HepG2 (cell line): ENCODE data around the gene PRKAR1B. TPM values are rescaled to one million over a fixed set of nuclear protein-coding genes. Genes with fewer than 3 reads are reported as not detected.

Experiments used
- ATAC-seq: fragments of 200-7000 bp; cut with Tn5 transposase; 3 replicates; pipeline ENCODE4 v1.9.1; 2020; ENCODE audit warnings: mild to moderate bottlenecking, moderate library complexity
- BruUV-seq: library from RNA; stranded (reverse); fragments of 400-500 nt; replicated peaks from 2 replicates; lab custom pipeline; 2021; lab: Mats Ljungman, UMichigan
- CTCF ChIA-PET: fragments of 300-600 bp; formaldehyde crosslinking; extraction: SDS; loops from one replicate; lab custom pipeline; 2021; ENCODE audit warnings: low total read pairs, inconsistent platforms, low intra/inter-chr PET ratio; lab: Yijun Ruan, JAX
- POLR2A ChIA-PET: fragments of 350-600 bp; sonication (Branson Sonifier 250); formaldehyde crosslinking; loops from one replicate; lab custom pipeline; 2020; ENCODE audit warnings: antibody characterized with exemption, inconsistent platforms; lab: Yijun Ruan, JAX
- DNase-seq: peaks from one replicate; pipeline ENCODE4 v3.0.0-alpha.2; 2015; ENCODE audit warnings: low spot score
- FAIRE-seq: peaks from 3 replicates; lab custom pipeline; 2011; peaks lifted over from hg19 to GRCh38; lab: Jason Lieb, UNC
- H2AFZ ChIP-seq: one replicate; pipeline ENCODE4 v1.6.1; 2011; ENCODE audit warnings: low read length, inconsistent platforms
- H3K27ac ChIP-seq: fragments of 300-600 bp; 3 replicates; pipeline ENCODE4 v1.8.0; 2011; ENCODE audit warnings: mixed run types, mild to moderate bottlenecking, mixed read lengths, low read length, inconsistent platforms; ENCODE audit not compliant: insufficient read depth; ENCODE audit errors: extremely low read length
- H3K27me3 ChIP-seq, 2 experiments: fragments of 200-600 bp in 1 of 2; 2 replicates in 1 of 2; 3 replicates in 1 of 2; pipeline versions ENCODE4 v1.6.0 to v1.8.0; 2011; ENCODE audit warnings: low read length in 2 of 2, mild to moderate bottlenecking in 2 of 2, moderate library complexity in 2 of 2, inconsistent platforms in 1 of 2; ENCODE audit not compliant: insufficient read depth in 2 of 2, control insufficient read depth in 1 of 2
- H3K36me3 ChIP-seq, 2 experiments: fragments of 200-600 bp in 1 of 2; replicated peaks in 1 of 2; 2 replicates in 1 of 2; 3 replicates in 1 of 2; pipeline versions ENCODE4 v1.5.1 to v1.8.0; 2011; ENCODE audit warnings: low read length in 2 of 2, inconsistent platforms in 1 of 2; ENCODE audit not compliant: insufficient read depth in 2 of 2, control insufficient read depth in 1 of 2
- H3K4me1 ChIP-seq: 2 replicates; pipeline ENCODE4 v1.5.1; 2012; ENCODE audit warnings: low read length, inconsistent platforms; ENCODE audit not compliant: insufficient read depth
- H3K4me2 ChIP-seq: 2 replicates; pipeline ENCODE4 v1.6.0; 2011; ENCODE audit warnings: low read depth, low read length, inconsistent platforms
- H3K4me3 ChIP-seq, 3 experiments: fragments of 200-600 bp in 1 of 3; sonication (generic), shearing (Covaris generic) in 1 of 3; replicated peaks in 1 of 3; 2 replicates each; pipeline ENCODE4 v1.5.1; 2011 to 2016; ENCODE audit warnings: low read length in 3 of 3, inconsistent platforms in 2 of 3, low read depth in 2 of 3, mild to moderate bottlenecking in 2 of 3, control low read depth in 1 of 3, mixed read lengths in 1 of 3; ENCODE audit not compliant: insufficient read depth in 1 of 3
- H3K79me2 ChIP-seq: one replicate; pipeline ENCODE4 v1.6.1; 2011; ENCODE audit warnings: low read length, inconsistent platforms; ENCODE audit not compliant: insufficient read depth
- H3K9ac ChIP-seq: 2 replicates; pipeline ENCODE4 v1.6.0; 2011; ENCODE audit warnings: mild to moderate bottlenecking, low read depth, low read length, inconsistent platforms; ENCODE audit not compliant: insufficient read depth
- H3K9me3 ChIP-seq: 2 replicates; pipeline ENCODE4 v1.5.1; 2012; ENCODE audit warnings: mild to moderate bottlenecking, low read length
- H4K20me1 ChIP-seq: 2 replicates; pipeline ENCODE4 v1.6.0; 2011; ENCODE audit warnings: inconsistent platforms, mild to moderate bottlenecking, low read length, moderate library complexity; ENCODE audit not compliant: insufficient read depth
- ADNP ChIP-seq: sonication (generic); formaldehyde crosslinking; IDR thresholded peaks from 2 replicates; pipeline ENCODE4 v1.4.0; 2020; ENCODE audit warnings: missing genetic modification reagents
- ATF7 ChIP-seq, 2 experiments: fragments of 450-650 bp in 1 of 2; sonication (generic) in 1 of 2; formaldehyde crosslinking in 1 of 2; IDR thresholded peaks; 2 replicates each; pipeline versions ENCODE4 v1.4.0 to v1.6.1; 2016 to 2020; ENCODE audit warnings: antibody characterized with exemption in 1 of 2, mild to moderate bottlenecking in 1 of 2, missing genetic modification reagents in 1 of 2
- CENPX ChIP-seq: sonication (generic); formaldehyde crosslinking; IDR thresholded peaks from 2 replicates; pipeline ENCODE4 v1.9.0; 2021; ENCODE audit warnings: mild to moderate bottlenecking, missing genetic modification reagents, moderate library complexity
- KDM1A ChIP-seq: IDR thresholded peaks from 2 replicates; pipeline ENCODE4 v1.6.1; 2016; ENCODE audit warnings: missing compliant biosample characterization
- XRCC5 ChIP-seq: fragments of 200-400 bp; formaldehyde crosslinking; optimal IDR thresholded peaks from 2 replicates; pipeline ENCODE3; 2017; ENCODE audit warnings: mild to moderate bottlenecking, low read length
- ZMYM3 ChIP-seq: sonication (generic); formaldehyde crosslinking; IDR thresholded peaks from 2 replicates; pipeline ENCODE4 v1.5.1; 2020; ENCODE audit warnings: mild to moderate bottlenecking, missing genetic modification reagents
- ZNF160 ChIP-seq: sonication (generic); formaldehyde crosslinking; IDR thresholded peaks from 2 replicates; pipeline ENCODE4 v1.8.0; 2022; ENCODE audit warnings: mild to moderate bottlenecking, inconsistent platforms, missing genetic modification reagents
- ZNF768 ChIP-seq: sonication (generic); formaldehyde crosslinking; IDR thresholded peaks from 2 replicates; pipeline ENCODE4 v1.4.0; 2020; ENCODE audit warnings: missing genetic modification reagents
- WGBS: methylation state at CpG from one replicate; pipeline ENCODE4 v1.1.6; 2017; ENCODE audit warnings: low lambda C conversion rate; 5-methylcytosine and 5-hydroxymethylcytosine counted together
- in situ Hi-C: cut with HindIII; loops from 2 replicates; pipeline ENCODE4 v1.10.0; 2017; ENCODE audit warnings: low pct_unique_long_range_greater_than_20kb; ENCODE audit not compliant: extremely low pct_ligation_motif_present
- intact Hi-C: fragments of 100-400 bp; cut with micrococcal nuclease; formaldehyde crosslinking; loops from one replicate; pipeline ENCODE4 v1.10.0; 2022; ENCODE audit not compliant: unreplicated experiment
- polyA plus RNA-seq, 8 experiments: library from polyadenylated mRNA; depleted of rRNA in 3 of 8; stranded (reverse) in 7 of 8; unstranded in 1 of 8; fragments of >200 nt; fragmentation: Illumina TruSeq in 4 of 8; extraction: Trizol in 4 of 8; gene quantifications; 2 replicates each; pipeline versions ENCODE4 v1.2.1 to v1.2.3, GENCODE V29; 2011 to 2016; ENCODE audit warnings: low read depth in 4 of 8, missing spikeins in 1 of 8, mixed read lengths in 1 of 8; ENCODE audit not compliant: insufficient read depth in 1 of 8
- total RNA-seq, 5 experiments: library from RNA; depleted of rRNA; stranded (reverse); fragments of >200 nt; fragmentation: Illumina TruSeq; extraction: Trizol; gene quantifications; 2 replicates each; pipeline ENCODE4 v1.2.3, GENCODE V29; 2016; ENCODE audit warnings: low read depth in 1 of 5

PRKAR1B gene
- total and polyA plus RNA-seq, 2 of the 13 experiments (the other 11 are each of a cell fraction or from before 2014, with no cell fraction given): 7.9 to 28.2 TPM

DNA sequence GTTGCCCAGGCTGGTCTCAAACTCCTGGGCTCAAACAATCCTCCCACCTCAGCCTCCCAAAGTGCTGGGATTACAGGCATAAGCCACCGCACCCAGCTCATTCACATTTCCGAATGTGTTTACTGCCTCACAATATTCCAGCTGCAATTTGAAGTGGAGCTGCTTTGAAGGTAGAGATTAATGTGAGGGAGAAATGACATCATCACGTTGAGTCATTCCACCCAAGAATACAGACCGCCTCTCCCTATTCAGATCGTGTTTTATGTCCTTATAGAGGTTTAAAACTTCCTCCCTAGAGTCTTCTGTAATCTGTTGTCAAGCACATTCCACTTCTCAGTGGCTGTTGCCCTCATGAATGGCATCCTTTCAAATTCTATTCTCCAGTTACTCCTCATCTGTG lies 107.0 kb downstream of the PRKAR1B start:
- FAIRE-seq: no peak
- no peak for ATAC-seq
- peaks cover 1 to 9% of the 10 kb centered on the region in 2 experiments; a peak in 1 of 5 replicates for H3K36me3 ChIP-seq
- no peaks in the 10 kb centered on the region for H4K20me1 ChIP-seq
- H3K4me1 ChIP-seq: peaks cover 33% of the 10 kb centered on the region
- H3K79me2 ChIP-seq: peaks cover 8% of the 10 kb centered on the region
- no peak overlapping the region for H3K9ac ChIP-seq
- ChIA-PET CTCF (no interaction called here), POLR2A (no interaction called here)
- 95% methylated on average over 5 of the region's 5 CpGs for WGBS
- H3K9me3 ChIP-seq: peaks cover 19% of the 10 kb centered on the region
- intact Hi-C loops (no loop called here), in situ Hi-C loops (no loop called here)
- H2AFZ ChIP-seq: no peak overlapping the region
- no peaks in the 10 kb centered on the region for H3K27me3 ChIP-seq
- no peak for DNase-seq
- H3K4me3 ChIP-seq: no peak overlapping the region
- no peak overlapping the region for H3K4me2 ChIP-seq
- TF ChIP-seq ZNF160 (CRISPR knock-in tag) (no peak), CENPX (no peak), ATF7 (IDR thresholded peaks at IDR 0.05) (peak; percentile 84), ATF7 (CRISPR knock-in tag; IDR thresholded peaks at IDR 0.05) (no peak), ADNP (CRISPR knock-in tag) (no peak)
- BruUV-seq: no TSS peak
- no peak overlapping the region for H3K27ac ChIP-seq

DNA sequence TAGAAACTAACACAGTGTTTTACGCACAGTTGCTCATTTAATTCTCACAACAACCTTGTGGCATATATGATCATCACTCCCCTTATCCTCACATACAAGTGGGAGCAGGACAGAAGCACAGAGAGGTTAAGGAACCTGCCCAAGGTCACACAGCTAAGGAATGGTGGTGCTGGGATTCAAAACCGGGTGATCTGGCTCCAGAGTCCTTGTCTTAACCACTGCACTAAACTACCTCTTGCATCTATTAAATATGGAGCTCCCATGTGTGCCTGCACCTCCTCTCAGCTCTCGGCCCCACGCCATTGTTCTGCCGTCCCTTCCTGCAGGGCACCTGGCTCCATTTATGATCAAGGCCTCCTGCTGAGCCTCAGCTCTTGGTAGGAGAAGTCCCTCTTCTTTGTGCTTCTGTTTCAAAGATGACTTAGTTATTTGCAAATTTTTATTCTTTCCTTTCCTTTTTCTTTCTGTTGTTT lies 107.7 kb downstream of the PRKAR1B start:
- ChIA-PET CTCF (no interaction called here), POLR2A (no interaction called here)

More for the DNA sequence above, 107.7 kb downstream of the PRKAR1B start:
- 92% methylated on average over 5 of the region's 5 CpGs for WGBS
- Histone ChIP-seq H3K27me3 (no peaks in the 10 kb centered on the region), H3K4me1 (peaks cover 33% of the 10 kb centered on the region), H3K4me2 (peak overlapping the region; percentile 90), H3K9ac (peak overlapping the region; percentile 41; the same call in 1 of the 2 replicates), H3K27ac (peak overlapping the region; percentile 92), H3K36me3 (peaks cover 1 to 9% of the 10 kb centered on the region in 2 experiments; a peak in 1 of 5 replicates), H3K9me3 (peaks cover 12% of the 10 kb centered on the region), H4K20me1 (no peaks in the 10 kb centered on the region), H2AFZ (no peak overlapping the region), H3K4me3 (peak overlapping the region in 1 of 3 experiments; percentile 71; a peak in 1 of 6 replicates), H3K79me2 (peaks cover 8% of the 10 kb centered on the region)
- ATAC-seq (no peak), DNase-seq (no peak), FAIRE-seq (no peak)
- in situ Hi-C loops: no loop called here
- TF ChIP-seq ZNF768 (peak; percentile 93), ADNP (CRISPR knock-in tag) (0 out of 2 replicates have a peak, but pooled peaks have one; percentile 24), KDM1A (CRISPR knock-in tag) (peak; percentile 50; the same call in 1 of the 2 replicates), ZMYM3 (peak; percentile 88), XRCC5 (no peak)
- BruUV-seq: no TSS peak
- intact Hi-C loops: loop anchor here (10.0 kb wide), 1 partner anchor 85 kb away; no protein-coding TSS in a partner anchor
